HG03342 (cell line): ENCODE data around the gene UNC119.

ENCODE experiments used
- ATAC-seq: cut with Tn5 transposase; IDR thresholded peaks from one replicate; pipeline ENCODE4 v1.9.1; 2021; ENCODE audit warnings: mild to moderate bottlenecking, moderate library complexity; ENCODE audit not compliant: unreplicated experiment

The UNC119 gene

GRCh38 chr17:28545141-28545503, 7.3 kb downstream of the UNC119 start:
- no peak for ATAC-seq

- no peak for ATAC-seq
These were observed 7.9 kb downstream of the UNC119 start for GRCh38 chr17:28544402-28545140.

- no peak for ATAC-seq
These were observed 11.0 kb downstream of the UNC119 start for GRCh38 chr17:28541439-28541838.

- ATAC-seq: no peak
These were observed 12.2 kb downstream of the UNC119 start for GRCh38 chr17:28540231-28540630.

GRCh38 chr17:28538296-28538895, 14.0 kb downstream of the UNC119 start:
- no peak for ATAC-seq

- no peak for ATAC-seq
These were observed 15.2 kb downstream of the UNC119 start for GRCh38 chr17:28537219-28537610.

- no peak for ATAC-seq
These were observed 15.7 kb downstream of the UNC119 start for GRCh38 chr17:28536532-28537218.

GRCh38 chr17:28534740-28535375, 17.6 kb downstream of the UNC119 start:
- no peak for ATAC-seq

GRCh38 chr17:28533091-28533807, 19.2 kb downstream of the UNC119 start:
- ATAC-seq: no peak

- ATAC-seq: no peak
These were observed 20.1 kb downstream of the UNC119 start for GRCh38 chr17:28532050-28532960.

GRCh38 chr17:28530926-28531325, 21.5 kb downstream of the UNC119 start:
- ATAC-seq: no peak

- no peak for ATAC-seq
These were observed 22.2 kb downstream of the UNC119 start for GRCh38 chr17:28530250-28530649.

GRCh38 chr17:28529013-28529400, 23.4 kb downstream of the UNC119 start:
- ATAC-seq: no peak

GRCh38 chr17:28528327-28529012, 24.0 kb downstream of the UNC119 start:
- ATAC-seq: no peak

GRCh38 chr17:28527859-28528258, 24.6 kb downstream of the UNC119 start:
- no peak for ATAC-seq

- ATAC-seq: no peak
These were observed 25.2 kb downstream of the UNC119 start for GRCh38 chr17:28527181-28527681.

- ATAC-seq: no peak
These were observed 26.0 kb downstream of the UNC119 start for GRCh38 chr17:28526381-28526780.

- no peak for ATAC-seq
These were observed 27.7 kb downstream of the UNC119 start for GRCh38 chr17:28524476-28525424.
